Fibroblast of the aortic adventitia (primary cell): ENCODE data around the gene BCL10. TPM values are rescaled to one million over a fixed set of nuclear protein-coding genes. Genes with fewer than 3 reads are reported as not detected.

Source experiments
- DNase-seq: peaks from one replicate; pipeline ENCODE4 v3.0.0-alpha.2; 2010; ENCODE audit warnings: low read depth
- H3K4me3 ChIP-seq: 2 replicates; pipeline ENCODE4 v1.5.1; 2011; ENCODE audit warnings: low read depth, mild to moderate bottlenecking, control low read depth, low read length, moderate library complexity
- CTCF ChIP-seq: IDR thresholded peaks from 2 replicates; pipeline ENCODE4 v1.5.1; 2011; ENCODE audit warnings: mild to moderate bottlenecking, low read length, control low read depth, inconsistent platforms; ENCODE audit not compliant: insufficient read depth
- small RNA-seq: library from RNA; depleted of rRNA; stranded (forward); fragments of <200 nt; gene quantifications from one replicate; pipeline ENCODE3, GENCODE V24; 2012
- total RNA-seq: library from RNA; depleted of rRNA; stranded (reverse); fragments of >200 nt; gene quantifications from 2 replicates; pipeline ENCODE4 v1.2.3, GENCODE V29; 2012; ENCODE audit warnings: low replicate concordance

Gene BCL10
- total RNA-seq, 1 donor: 44.7 TPM

DNA sequence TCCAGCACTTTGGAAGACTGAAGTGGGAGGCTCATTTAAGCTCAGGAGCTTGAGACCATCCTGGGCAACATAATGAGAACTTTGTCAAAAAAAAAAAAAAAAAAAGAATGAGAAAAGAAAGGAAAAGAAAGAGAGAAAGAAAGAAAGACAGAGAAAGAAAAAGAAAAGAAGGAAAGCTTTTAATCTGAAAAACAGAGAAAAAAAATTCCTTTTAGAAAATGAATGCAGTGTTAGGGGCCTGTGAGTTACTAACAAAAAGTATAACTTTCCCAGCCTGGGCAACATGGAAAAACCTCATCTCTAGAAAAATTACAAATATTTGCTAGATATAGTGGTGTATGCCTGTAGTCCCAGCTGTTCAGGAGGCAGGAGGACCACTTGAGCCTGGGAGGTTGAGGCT lies 59.7 kb downstream of the BCL10 start:
- no peak for DNase-seq
- H3K4me3 ChIP-seq: no peak overlapping the region
- TF ChIP-seq CTCF: no peak

Small RNAs within 50 kb of the gene (small RNA-seq; reads per million reads assigned to genes)
- gene RF00019: not detected

Other genes starting within 250 kb of the BCL10 start
- 0.90 and 2.3 TPM in 2 replicates for gene MCOLN3, start 228.1 kb downstream of the BCL10 start, total RNA-seq
- gene SYDE2, start 75.6 kb downstream of the BCL10 start, total RNA-seq: 5.2 and 6.5 TPM in 2 replicates
- gene C1orf52, start 17.0 kb downstream of the BCL10 start, total RNA-seq: 9.2 and 10.8 TPM in 2 replicates
- gene DDAH1, start 188.5 kb upstream of the BCL10 start, total RNA-seq: 57.8 and 88.9 TPM in 2 replicates